Brain microvascular endothelial cell (primary cell): ENCODE measurements around the gene MAD1L1.

Experiments
- DNase-seq: peaks from one replicate; pipeline ENCODE4 v3.0.0-alpha.2; 2020
- H3K27ac ChIP-seq: fragments of 250-450 bp; sonication (Bioruptor Pico); 2 replicates; pipeline ENCODE4 v1.5.1; 2020; ENCODE audit warnings: mild to moderate bottlenecking, moderate library complexity
- H3K27me3 ChIP-seq: fragments of 250-450 bp; sonication (Bioruptor Pico); replicated peaks from 2 replicates; pipeline ENCODE4 v1.5.1; 2020; ENCODE audit warnings: mild to moderate bottlenecking
- H3K36me3 ChIP-seq: fragments of 250-450 bp; sonication (Bioruptor Pico); replicated peaks from 2 replicates; pipeline ENCODE4 v1.5.1; 2020; ENCODE audit warnings: mild to moderate bottlenecking
- H3K4me3 ChIP-seq: 2 replicates; pipeline ENCODE4 v1.5.1; 2011; ENCODE audit warnings: low read depth, mild to moderate bottlenecking, control low read depth, low read length, moderate library complexity
- CTCF ChIP-seq: IDR thresholded peaks from 2 replicates; pipeline ENCODE4 v1.5.1; 2011; ENCODE audit warnings: low read depth, mild to moderate bottlenecking, moderate library complexity, low read length, control low read depth, inconsistent platforms; ENCODE audit errors: missing control alignments
- in situ Hi-C: cut with HindIII; loops from 2 replicates; pipeline ENCODE4 v1.10.0; 2017; ENCODE audit warnings: low sequenced_read_pairs, low pct_ligation_motif_present

Gene MAD1L1

GRCh38 chr7:2148189-2148588 lies 84.6 kb downstream of the MAD1L1 start:
- H3K27ac ChIP-seq = no peak overlapping the region
- peaks cover 8% of the 10 kb centered on the region for H3K36me3 ChIP-seq
- no peak overlapping the region for H3K4me3 ChIP-seq
- no peak for DNase-seq
- H3K27me3 ChIP-seq = no peaks in the 10 kb centered on the region
- TF ChIP-seq CTCF = peak; percentile 44
- in situ Hi-C loops = no loop called here

- no peak for DNase-seq
- peak; percentile 6 for TF ChIP-seq CTCF
- H3K27me3 ChIP-seq = no peaks in the 10 kb centered on the region
- in situ Hi-C loops = no loop called here
- H3K36me3 ChIP-seq = peaks cover 10% of the 10 kb centered on the region
- no peak overlapping the region for H3K27ac ChIP-seq
- H3K4me3 ChIP-seq = no peak overlapping the region
These were observed 85.9 kb downstream of the MAD1L1 start for GRCh38 chr7:2146676-2147472.

GRCh38 chr7:2145835-2146580 lies 86.7 kb downstream of the MAD1L1 start:
- Histone ChIP-seq H3K27me3 (no peaks in the 10 kb centered on the region), H3K36me3 (peaks cover 10% of the 10 kb centered on the region), H3K4me3 (no peak overlapping the region), H3K27ac (no peak overlapping the region)
- in situ Hi-C loops = no loop called here
- no peak for TF ChIP-seq CTCF
- no peak for DNase-seq

- DNase-seq = no peak
- Histone ChIP-seq H3K4me3 (no peak overlapping the region), H3K27me3 (no peaks in the 10 kb centered on the region), H3K36me3 (peaks cover 10% of the 10 kb centered on the region), H3K27ac (no peak overlapping the region)
- no peak for TF ChIP-seq CTCF
- in situ Hi-C loops = no loop called here
These were observed 87.8 kb downstream of the MAD1L1 start for GRCh38 chr7:2144926-2145325.

GRCh38 chr7:2143981-2144595 lies 88.7 kb downstream of the MAD1L1 start:
- no peak overlapping the region for H3K4me3 ChIP-seq
- no peaks in the 10 kb centered on the region for H3K27me3 ChIP-seq
- in situ Hi-C loops = no loop called here
- H3K36me3 ChIP-seq = peaks cover 10% of the 10 kb centered on the region
- no peak for DNase-seq
- H3K27ac ChIP-seq = no peak overlapping the region
- TF ChIP-seq CTCF = no peak
